K562 (cell line): ENCODE results near the gene RPL35. TPM values are rescaled to one million over a fixed set of nuclear protein-coding genes. Genes with fewer than 3 reads are reported as not detected.
A peak's percentile ranks its signal among the peaks of the same experiment; 100 is the strongest.

Experiments
- CHD7 ChIP-seq: fragments of 200-600 bp; sonication (generic); IDR thresholded peaks from one replicate; pipeline ENCODE4 v1.6.1; 2012; ENCODE audit warnings: mild to moderate bottlenecking, low read depth, low read length, inconsistent platforms
- ELF4 ChIP-seq: fragments of 450-650 bp; formaldehyde crosslinking; IDR thresholded peaks from 2 replicates; pipeline ENCODE4 v1.4.0; 2022; ENCODE audit warnings: missing genetic modification characterization
- HINFP ChIP-seq: fragments of 450-650 bp; conservative IDR thresholded peaks from 2 replicates; pipeline ENCODE4 v1.6.1; 2016; ENCODE audit warnings: missing genetic modification characterization, low read depth, mild to moderate bottlenecking, control low read depth, missing compliant biosample characterization
- KDM4B ChIP-seq, 2 experiments: fragments of 450-650 bp in 1 of 2; sonication (generic) in 1 of 2; IDR thresholded peaks; 2 replicates each; pipeline ENCODE4 v1.6.1; 2016 to 2017; ENCODE audit warnings: borderline replicate concordance in 2 of 2, antibody characterized with exemption in 1 of 2, low read depth in 1 of 2, mild to moderate bottlenecking in 1 of 2
- NFRKB ChIP-seq: fragments of 450-650 bp; IDR thresholded peaks from 2 replicates; pipeline ENCODE4 v1.6.1; 2016; ENCODE audit warnings: low read depth
- TFE3 ChIP-seq: fragments of 450-650 bp; formaldehyde crosslinking; IDR thresholded peaks from 2 replicates; pipeline ENCODE4 v1.4.0; 2020; ENCODE audit warnings: mild to moderate bottlenecking, mixed read lengths
- UBTF ChIP-seq, 2 experiments: IDR thresholded peaks; 2 replicates each; pipeline ENCODE4 v1.6.1; 2012; ENCODE audit warnings: improper control_type of control experiment in 2 of 2, low read depth in 2 of 2, low read length in 2 of 2, borderline replicate concordance in 1 of 2
- ZBTB17 ChIP-seq: fragments of 450-650 bp; formaldehyde crosslinking; IDR thresholded peaks from 2 replicates; pipeline ENCODE4 v1.4.0; 2020; ENCODE audit warnings: mild to moderate bottlenecking
- polyA plus RNA-seq, 8 experiments: library from polyadenylated mRNA; depleted of rRNA in 4 of 8; stranded (reverse) in 5 of 8; unstranded in 3 of 8; fragments of >200 nt; fragmentation: Nextera tagmentation in 2 of 8; fragmentation: Illumina TruSeq in 1 of 8; extraction: Ambion mirVana in 2 of 8; extraction: Trizol in 1 of 8; gene quantifications; 2 replicates each; pipeline versions ENCODE4 v1.2.1 to v1.2.3, GENCODE V29; 2011 to 2014; ENCODE audit warnings: inconsistent platforms in 1 of 8, missing spikeins in 1 of 8
- total RNA-seq, 7 experiments: library from RNA; depleted of rRNA in 6 of 7; stranded (reverse); fragments of >200 nt in 6 of 7; fragmentation: Illumina TruSeq in 2 of 7; extraction: Trizol in 2 of 7; gene quantifications; 2 replicates each; pipeline versions ENCODE4 v1.2.1 to v1.2.3, GENCODE V29; 2011 to 2021; ENCODE audit warnings: low replicate concordance in 1 of 7

RPL35 gene
- total and polyA plus RNA-seq, 9 of the 15 experiments (the other 6 are each of a cell fraction or from before 2014, with no cell fraction given), result 1,755 to 5,101 (median 3,405) TPM

- TF ChIP-seq CHD7 (no peak), ZBTB17 (CRISPR knock-in tag) (0 out of 2 replicates have a peak, but pooled peaks have one; percentile 14), ELF4 (CRISPR knock-in tag) (no peak), UBTF (IDR thresholded peaks at IDR 0.05; ENCODE audit: borderline replicate concordance in 1 of 2, low read depth in 2 of 2, low read length in 2 of 2) (no peak), HINFP (tag) (no peak), TFE3 (CRISPR knock-in tag) (no peak), NFRKB (peak; percentile 72), KDM4B (IDR thresholded peaks at IDR 0.05; ENCODE audit: borderline replicate concordance in 2 of 2, low read depth in 1 of 2) (peak in 1 of 2 experiments; percentile 83; a peak in 2 of 4 replicates)
These were observed at the start of gene RPL35, which contains the start of gene ARPC5L (continued) for GRCh38 chr9:124861342-124862229.
